VCaP (cell line): ENCODE data around the gene ELMO2.

Source experiments
- H3K27ac ChIP-seq: fragments of 450-650 bp; 2 replicates; pipeline ENCODE4 v1.5.1; 2017
- CTCF ChIP-seq: fragments of 450-650 bp; conservative IDR thresholded peaks from 2 replicates; pipeline ENCODE4 v1.5.1; 2017; ENCODE audit warnings: mild to moderate bottlenecking, moderate library complexity

The ELMO2 gene

GRCh38 chr20:46351357-46352058 lies 54.9 kb downstream of the ELMO2 start:
- H3K27ac ChIP-seq: no peak overlapping the region

GRCh38 chr20:46350986-46351267 lies 55.5 kb downstream of the ELMO2 start:
- peak overlapping the region; percentile 66 for H3K27ac ChIP-seq

More at GRCh38 chr20:46351357-46352058, 54.9 kb downstream of the ELMO2 start:
- TF ChIP-seq CTCF: no peak

GRCh38 chr20:46350201-46350985 lies 56.0 kb downstream of the ELMO2 start:
- TF ChIP-seq CTCF: no peak
- H3K27ac ChIP-seq: peak overlapping the region; percentile 66

More at GRCh38 chr20:46350986-46351267, 55.5 kb downstream of the ELMO2 start:
- no peak for TF ChIP-seq CTCF

GRCh38 chr20:46349742-46350056 lies 56.7 kb downstream of the ELMO2 start:
- TF ChIP-seq CTCF: no peak
- peak overlapping the region; percentile 66 for H3K27ac ChIP-seq

GRCh38 chr20:46349035-46349741 lies 57.2 kb downstream of the ELMO2 start:
- peak overlapping the region; percentile 66 for H3K27ac ChIP-seq
- peak; percentile 93 for TF ChIP-seq CTCF

- H3K27ac ChIP-seq: no peak overlapping the region; the same call in 1 of the 2 replicates
- no peak for TF ChIP-seq CTCF
Measured at GRCh38 chr20:46347841-46348803, 58.3 kb downstream of the ELMO2 start.
